Measurements from ENCODE around the gene CYP4F22. TPM values are rescaled to one million over a fixed set of nuclear protein-coding genes. Genes with fewer than 3 reads are reported as not detected.

CYP4F22 gene
- total RNA-seq, 1 experiment from 2014 or later: not detected

GRCh38 chr19:15577184-15577771, 69.0 kb downstream of the CYP4F22 start:
- Mint-ChIP-seq H3K4me3 (ENCODE audit: unreplicated experiment) (no peak overlapping the region), H3K4me1 (ENCODE audit: low read depth, unreplicated experiment) (no peaks in the 10 kb centered on the region), H3K27me3 (ENCODE audit: insufficient read depth, unreplicated experiment) (peaks cover 17% of the 10 kb centered on the region), H3K9me3 (ENCODE audit: unreplicated experiment) (no peaks in the 10 kb centered on the region), H3K36me3 (ENCODE audit: insufficient read depth, unreplicated experiment) (no peaks in the 10 kb centered on the region), H3K27ac (ENCODE audit: unreplicated experiment) (no peak overlapping the region)
- no peaks in the 10 kb centered on the region for H3K9me3 ChIP-seq
- DNase-seq: no peak
- H3K4me1 ChIP-seq: no peaks in the 10 kb centered on the region
- H3K27me3 ChIP-seq (replicated peaks; ENCODE audit: control insufficient read depth, insufficient read depth, low read length): peaks cover 2% of the 10 kb centered on the region
- no TSS peak for BruUV-seq (replicated peaks)
- no peak for TF ChIP-seq CTCF (IDR thresholded peaks at IDR 0.05; ENCODE audit: insufficient read depth in 1 of 2, low read depth in 1 of 2, low read length in 1 of 2, severe bottlenecking in 1 of 2, unreplicated experiment in 1 of 2)
- no peaks in the 10 kb centered on the region for H3K36me3 ChIP-seq (ENCODE audit: control insufficient read depth, insufficient read depth, low read length)
- H3K4me3 ChIP-seq (ENCODE audit: low read depth, low read length): no peak overlapping the region
- POLR2A ChIA-PET: no interaction called here
- intact Hi-C loops (cut with micrococcal nuclease; ENCODE audit: unreplicated experiment): no loop called here
- CTCF ChIA-PET: no interaction called here

DNA sequence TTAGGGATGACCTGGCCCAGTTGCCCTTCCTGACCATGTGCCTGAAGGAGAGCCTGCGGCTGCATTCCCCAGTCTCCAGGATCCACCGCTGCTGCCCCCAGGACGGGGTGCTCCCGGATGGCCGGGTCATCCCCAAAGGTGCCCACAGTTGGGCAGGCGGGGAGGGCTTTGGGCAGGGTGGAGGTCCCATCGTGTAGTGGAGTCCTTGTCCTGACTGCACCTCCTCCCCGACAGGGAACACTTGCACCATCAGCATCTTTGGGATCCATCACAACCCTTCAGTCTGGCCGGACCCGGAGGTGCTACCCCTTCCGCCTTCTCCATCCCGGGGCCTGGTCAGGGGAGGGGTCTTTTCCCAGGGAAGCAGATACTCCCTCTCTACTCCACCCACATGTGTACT, 75.0 kb downstream of the CYP4F22 start:
- no TSS peak for BruUV-seq (replicated peaks)
- intact Hi-C loops (cut with micrococcal nuclease; ENCODE audit: unreplicated experiment): no loop called here
- H3K4me3 Mint-ChIP-seq (ENCODE audit: unreplicated experiment): no peak overlapping the region

DNA sequence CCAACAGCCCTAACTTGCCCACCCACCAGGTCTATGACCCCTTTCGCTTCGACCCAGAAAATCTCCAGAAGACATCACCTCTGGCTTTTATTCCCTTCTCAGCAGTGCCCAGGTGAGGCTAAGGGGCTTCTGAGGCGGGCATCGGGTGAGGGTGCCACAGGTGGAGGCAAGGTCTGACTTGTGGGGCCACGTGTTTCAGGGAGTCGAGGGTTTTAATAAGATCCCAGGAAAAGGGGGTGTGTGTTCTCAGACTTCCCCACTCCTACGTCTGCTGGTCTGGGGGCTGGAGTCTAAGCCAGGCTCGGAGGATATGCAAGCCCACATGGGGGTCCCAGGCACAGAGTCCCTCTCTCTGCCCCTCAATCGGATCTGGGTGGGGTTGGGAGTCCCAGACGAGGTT, 75.8 kb downstream of the CYP4F22 start:
- POLR2A ChIA-PET: no interaction called here
- H3K27me3 ChIP-seq (replicated peaks; ENCODE audit: control insufficient read depth, insufficient read depth, low read length): peaks cover 2% of the 10 kb centered on the region
- Mint-ChIP-seq H3K36me3 (ENCODE audit: insufficient read depth, unreplicated experiment) (no peaks in the 10 kb centered on the region), H3K27me3 (ENCODE audit: insufficient read depth, unreplicated experiment) (peaks cover 17% of the 10 kb centered on the region), H3K9me3 (ENCODE audit: unreplicated experiment) (no peaks in the 10 kb centered on the region), H3K4me1 (ENCODE audit: low read depth, unreplicated experiment) (peaks cover 6% of the 10 kb centered on the region), H3K4me3 (ENCODE audit: unreplicated experiment) (no peak overlapping the region), H3K27ac (ENCODE audit: unreplicated experiment) (no peak overlapping the region)
- no peak for TF ChIP-seq CTCF (IDR thresholded peaks at IDR 0.05; ENCODE audit: insufficient read depth in 1 of 2, low read depth in 1 of 2, low read length in 1 of 2, severe bottlenecking in 1 of 2, unreplicated experiment in 1 of 2)
- intact Hi-C loops (cut with micrococcal nuclease; ENCODE audit: unreplicated experiment): no loop called here
- CTCF ChIA-PET: no interaction called here
- no peak overlapping the region for H3K4me3 ChIP-seq (ENCODE audit: low read depth, low read length)
- H3K4me1 ChIP-seq: no peaks in the 10 kb centered on the region
- BruUV-seq (replicated peaks): no TSS peak
- DNase-seq: no peak
- H3K36me3 ChIP-seq (ENCODE audit: control insufficient read depth, insufficient read depth, low read length): no peaks in the 10 kb centered on the region
- H3K9me3 ChIP-seq: no peaks in the 10 kb centered on the region

More for the DNA sequence above, 75.0 kb downstream of the CYP4F22 start:
- POLR2A ChIA-PET: no interaction called here
- peaks cover 17% of the 10 kb centered on the region for H3K27me3 Mint-ChIP-seq (ENCODE audit: insufficient read depth, unreplicated experiment)
- no peaks in the 10 kb centered on the region for H3K9me3 ChIP-seq
- no peaks in the 10 kb centered on the region for H3K4me1 ChIP-seq
- no peak overlapping the region for H3K27ac Mint-ChIP-seq (ENCODE audit: unreplicated experiment)
- no peak overlapping the region for H3K4me3 ChIP-seq (ENCODE audit: low read depth, low read length)
- no peaks in the 10 kb centered on the region for H3K9me3 Mint-ChIP-seq (ENCODE audit: unreplicated experiment)
- CTCF ChIA-PET: no interaction called here
- no peak for TF ChIP-seq CTCF (IDR thresholded peaks at IDR 0.05; ENCODE audit: insufficient read depth in 1 of 2, low read depth in 1 of 2, low read length in 1 of 2, severe bottlenecking in 1 of 2, unreplicated experiment in 1 of 2)
- no peaks in the 10 kb centered on the region for H3K36me3 ChIP-seq (ENCODE audit: control insufficient read depth, insufficient read depth, low read length)
- no peaks in the 10 kb centered on the region for H3K36me3 Mint-ChIP-seq (ENCODE audit: insufficient read depth, unreplicated experiment)
- peaks cover 6% of the 10 kb centered on the region for H3K4me1 Mint-ChIP-seq (ENCODE audit: low read depth, unreplicated experiment)
- H3K27me3 ChIP-seq (replicated peaks; ENCODE audit: control insufficient read depth, insufficient read depth, low read length): peaks cover 2% of the 10 kb centered on the region
- DNase-seq: no peak
